ENCODE results near the gene NMB.
"Not testable (repeated sequence)": the region's sequence is repeated elsewhere in the genome, so short reads cannot be mapped to it uniquely, and the experiment has no call there.

NMB gene

GRCh38 chr15:84654689-84655453, 3.1 kb downstream of the NMB start:
- peak; percentile 84 for DNase-seq

DNA sequence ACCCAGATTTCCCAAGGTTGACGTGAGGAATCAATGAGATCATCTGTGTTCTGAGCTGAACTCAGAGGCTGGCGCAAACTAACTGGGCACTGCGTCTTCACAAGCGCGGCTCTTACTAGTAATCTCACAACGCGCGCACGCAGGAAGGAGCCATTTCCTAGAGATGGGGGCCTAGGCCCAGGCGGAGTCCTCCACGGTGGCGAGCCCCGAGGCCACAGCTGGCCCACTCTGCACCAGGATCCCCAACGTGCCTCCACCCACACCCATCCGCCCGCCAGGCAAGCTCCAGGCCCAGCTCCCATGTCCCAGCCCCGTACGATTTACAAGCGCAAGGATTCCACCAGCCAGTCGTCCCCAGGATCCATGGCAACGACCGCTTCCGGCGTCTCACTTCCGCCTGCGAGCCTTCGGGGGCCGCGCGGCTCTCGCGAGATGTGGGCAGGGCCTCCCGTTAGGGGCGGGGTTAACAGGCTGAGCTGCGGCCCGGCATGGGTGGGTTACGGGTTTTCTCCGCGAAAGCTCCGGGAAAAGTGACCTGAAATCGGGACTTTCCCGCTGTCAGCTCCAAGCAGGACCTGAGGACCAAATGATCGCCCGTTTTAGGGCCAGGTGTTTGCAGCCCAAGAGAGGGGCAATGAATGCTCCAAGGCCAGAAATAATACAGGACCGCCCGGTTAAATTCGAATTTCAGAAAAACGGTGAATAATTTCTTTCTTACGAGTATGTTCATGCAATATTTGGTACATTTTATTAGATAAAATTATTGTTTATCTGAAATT, 3.9 kb downstream of the NMB start, which contains the start of gene WDR73:
TSS of gene WDR73 (minus strand) at position 374 of the 779 bp plus-strand sequence. CDS start at position 365, 9 bp downstream.
- DNase-seq = peak; percentile 98

DNA sequence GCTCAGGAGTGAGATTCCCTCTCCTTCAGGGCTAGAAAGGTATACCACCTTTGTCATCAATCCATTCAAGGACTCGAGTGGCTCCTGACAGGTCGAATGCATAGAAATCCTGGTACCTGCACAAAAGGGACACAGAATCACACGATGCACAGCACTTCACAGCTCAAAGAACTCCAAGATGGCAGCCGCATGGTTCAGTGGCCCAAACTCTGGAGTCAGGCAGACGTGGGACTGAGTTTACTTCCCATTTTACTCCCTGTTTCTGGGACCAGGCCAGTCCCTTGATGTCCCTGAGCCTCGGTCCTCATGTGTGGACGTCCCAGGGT, 4.5 kb downstream of the NMB start:
- DNase-seq = no peak

- DNase-seq = no peak
Measured at GRCh38 chr15:84649706-84650105, 8.3 kb downstream of the NMB start.

DNA sequence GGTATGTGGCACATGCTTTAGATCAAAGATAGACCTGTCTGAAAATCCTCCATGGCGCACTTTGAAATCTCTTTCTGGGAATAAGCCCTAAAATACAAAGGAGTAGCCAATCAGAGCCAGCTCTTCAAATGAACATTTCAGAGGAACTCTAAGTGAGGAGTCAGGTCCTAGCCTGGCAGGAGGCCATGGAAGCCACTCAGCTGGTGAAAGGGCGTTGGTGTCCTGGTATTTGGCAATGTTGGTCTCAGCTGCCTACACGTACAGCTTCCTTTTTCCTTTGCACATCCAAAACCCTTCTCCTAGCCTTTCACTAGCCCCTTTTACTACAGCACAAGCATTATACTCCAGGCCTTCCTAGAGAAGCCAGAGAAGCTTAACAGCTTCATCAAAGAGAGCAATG, 9.5 kb downstream of the NMB start:
- DNase-seq = no peak

DNA sequence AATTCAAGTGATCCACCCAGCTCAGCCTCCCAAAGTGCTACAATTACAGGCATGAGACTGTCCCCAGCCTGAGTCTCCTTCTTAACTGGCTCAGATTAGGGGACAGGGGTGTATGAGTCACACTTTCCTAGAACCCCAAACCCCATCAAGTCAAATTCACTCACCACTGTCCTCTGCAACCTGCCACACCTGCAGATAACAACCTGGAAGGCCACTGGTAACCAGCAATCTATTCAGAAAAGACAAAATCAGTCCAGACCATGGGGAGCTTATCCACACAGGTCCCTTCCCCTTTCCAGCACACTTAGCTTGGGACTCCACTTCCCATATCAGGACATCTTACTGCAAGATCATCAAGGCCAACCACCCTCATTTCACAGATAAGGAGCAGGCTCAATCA, 10.3 kb downstream of the NMB start:
- no peak for DNase-seq

DNA sequence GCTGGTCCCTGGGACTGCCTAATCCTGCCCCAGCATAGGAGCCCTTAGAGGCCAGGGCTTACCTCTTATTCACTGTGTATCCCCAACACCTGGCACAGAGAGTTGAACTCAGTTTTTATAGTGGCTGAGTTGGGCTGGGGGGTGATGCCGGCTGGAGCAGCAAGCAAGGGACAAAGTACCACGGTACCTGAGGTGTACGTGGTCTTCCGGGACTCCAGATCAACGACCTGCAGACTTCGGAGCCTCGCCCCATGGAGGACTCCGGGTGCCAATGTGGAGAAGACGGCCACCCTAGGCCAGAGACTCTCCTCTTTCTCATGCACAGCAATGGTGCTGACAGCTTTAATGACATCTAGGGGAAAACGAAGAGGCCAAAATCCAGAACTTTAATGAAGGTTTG, 12.0 kb downstream of the NMB start:
- no peak for DNase-seq

DNA sequence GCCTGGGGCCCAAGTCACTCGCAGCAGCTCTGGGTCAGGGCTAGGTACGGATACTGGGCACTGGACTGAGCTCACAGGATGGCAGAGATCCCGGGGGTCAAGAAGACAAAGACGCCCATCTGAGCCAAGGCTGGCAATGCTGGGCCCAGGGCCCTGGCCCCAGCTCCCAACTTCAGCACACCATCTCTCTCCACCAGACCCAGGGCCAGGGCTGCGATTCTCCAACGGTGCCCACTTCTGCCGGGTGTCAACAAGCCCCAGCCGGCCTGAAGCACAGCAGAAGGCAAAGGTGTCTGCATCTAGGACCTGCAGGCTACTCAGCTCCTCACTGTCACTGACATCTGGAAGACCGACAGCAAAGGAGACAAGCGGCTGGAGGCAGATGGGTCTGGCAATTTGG, 12.5 kb downstream of the NMB start:
- DNase-seq = no peak

DNA sequence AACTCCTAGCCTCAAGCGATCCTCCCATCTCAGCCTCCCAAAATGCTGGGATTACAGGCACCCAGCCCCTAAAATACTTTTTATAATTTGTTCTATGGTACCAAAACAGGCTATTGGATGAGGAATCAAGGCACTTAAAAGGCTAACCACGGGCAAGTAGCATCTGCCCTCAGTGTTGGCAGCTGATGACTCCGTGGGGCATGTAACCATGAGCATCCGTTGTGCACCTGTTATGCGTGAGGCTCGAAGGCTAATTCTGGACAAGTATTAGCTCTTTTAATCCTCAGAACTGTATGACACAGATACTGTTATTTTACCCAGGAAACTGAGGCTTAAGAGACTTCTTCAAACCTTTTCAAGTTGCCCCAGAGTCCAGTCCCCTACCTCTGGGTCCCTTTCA, 14.2 kb downstream of the NMB start:
- DNase-seq = no peak

- DNase-seq = not testable (repeated sequence)
Measured at GRCh38 chr15:84642640-84643039, 15.4 kb downstream of the NMB start.

- DNase-seq = not testable (repeated sequence)
Measured at GRCh38 chr15:84641871-84642270, 16.1 kb downstream of the NMB start.

GRCh38 chr15:84638103-84638502, 19.9 kb downstream of the NMB start:
- no peak for DNase-seq

DNA sequence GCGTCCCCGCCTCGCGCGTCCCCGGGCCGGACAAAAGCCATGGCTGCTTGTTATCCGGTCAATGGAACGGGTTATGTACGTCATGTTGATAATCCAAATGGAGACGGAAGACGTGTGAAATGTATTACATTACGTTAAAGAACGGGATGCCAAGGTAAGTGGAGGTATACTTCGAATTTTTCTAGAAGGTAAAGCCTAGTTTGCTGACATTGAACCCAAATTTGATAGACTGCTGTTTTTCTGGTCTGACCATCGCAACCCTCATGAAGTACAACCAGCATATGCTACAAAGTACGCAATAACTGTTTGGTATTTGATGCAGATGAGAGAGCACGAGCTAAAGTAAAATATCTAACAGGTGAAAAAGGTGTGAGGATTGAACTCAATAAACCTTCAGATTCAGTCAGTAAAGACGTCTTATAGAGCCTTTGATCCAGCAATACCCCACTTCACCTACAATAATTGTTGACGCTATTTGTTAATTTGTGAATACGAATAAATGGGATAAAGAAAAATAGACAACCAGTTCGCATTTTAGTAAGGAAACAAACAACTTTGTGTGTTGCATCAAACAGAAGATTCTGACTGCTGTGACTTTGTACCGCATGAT, 23.7 kb downstream of the NMB start:
- DNase-seq = no peak

GRCh38 chr15:84633311-84634227, 24.4 kb downstream of the NMB start:
- peak; percentile 85 for DNase-seq

- DNase-seq = no peak
Measured at GRCh38 chr15:84631706-84632272, 26.2 kb downstream of the NMB start.

GRCh38 chr15:84629033-84629432, 29.0 kb downstream of the NMB start:
- no peak for DNase-seq

DNA sequence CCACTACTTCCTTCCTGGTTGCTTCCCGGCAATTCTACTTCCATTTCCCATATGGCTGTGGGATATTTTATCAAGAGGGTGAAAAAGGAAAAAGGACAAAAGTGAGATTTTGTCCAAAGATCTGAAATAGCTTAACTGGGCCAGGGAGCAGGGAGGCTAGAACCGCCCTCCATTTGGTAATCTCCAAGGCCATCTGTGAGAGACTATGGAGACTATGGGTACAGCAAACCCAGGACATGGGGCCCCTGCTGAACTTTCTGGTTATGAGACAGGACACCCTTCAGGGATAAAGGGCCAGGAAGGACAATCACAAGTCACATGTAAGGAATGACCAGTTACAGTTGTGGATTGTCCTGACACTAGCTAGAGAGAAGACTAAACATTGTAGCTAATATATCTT, 32.9 kb downstream of the NMB start:
- no peak for DNase-seq

- no peak for DNase-seq
Measured at GRCh38 chr15:84624359-84624758, 33.6 kb downstream of the NMB start.

- no peak for DNase-seq
Measured at GRCh38 chr15:84621358-84621979, 36.5 kb downstream of the NMB start.

- DNase-seq = no peak
Measured at GRCh38 chr15:84620626-84621025, 37.4 kb downstream of the NMB start.

DNA sequence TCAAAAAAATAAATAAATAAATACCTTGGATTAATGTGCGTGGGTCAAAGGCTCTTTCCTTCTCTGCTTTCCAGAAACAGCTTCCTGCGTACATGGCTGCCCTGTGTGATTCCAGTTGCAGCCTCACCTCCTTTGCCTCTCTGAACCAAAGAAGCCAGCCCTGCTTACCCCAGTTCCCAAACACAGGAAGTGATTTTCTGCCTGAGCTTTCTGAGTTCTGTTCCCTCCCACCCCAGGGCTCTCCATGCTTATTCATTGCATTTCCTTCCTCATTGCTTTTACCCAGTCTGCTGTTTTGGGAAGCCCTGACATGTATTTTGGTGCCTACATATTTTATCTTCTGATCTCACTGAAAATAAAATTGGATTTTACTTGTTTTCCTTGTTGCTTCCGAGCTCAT, 41.8 kb downstream of the NMB start:
- DNase-seq = no peak

- DNase-seq = no peak
Measured at GRCh38 chr15:84611631-84612030, 46.4 kb downstream of the NMB start.
